HL-60 (cell line): Measurements from ENCODE around the gene PHKG2.

Source experiments
- POLR2AphosphoS5 ChIP-seq: IDR thresholded peaks from 2 replicates; pipeline ENCODE4 v1.6.1; 2012; ENCODE audit warnings: low read depth
- TF ChIP-seq, protein P1 (sequence below): IDR thresholded peaks from one replicate; pipeline ENCODE4 v1.5.1; 2011; ENCODE audit warnings: low read length, control low read depth, inconsistent platforms; ENCODE audit not compliant: insufficient read depth

DNA sequence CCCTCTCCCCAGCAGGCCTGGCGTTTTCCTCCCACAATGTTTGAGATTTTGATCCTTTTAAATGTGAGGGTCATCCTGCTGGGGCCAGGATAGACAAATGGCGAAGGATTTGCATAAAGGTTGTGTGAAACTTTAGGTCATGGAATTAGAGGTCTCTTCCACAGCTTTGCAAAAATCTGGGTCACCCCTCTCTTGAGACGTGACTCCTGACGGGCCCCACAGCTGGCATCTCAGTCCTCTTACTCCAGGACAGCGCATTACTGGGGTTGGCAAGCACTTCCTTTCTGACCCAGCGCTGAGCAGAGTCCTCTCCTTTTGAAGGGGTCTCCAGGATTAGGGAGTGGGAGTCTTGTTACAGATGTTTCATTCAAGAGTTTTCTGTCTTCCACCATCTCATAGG, 31.4 kb downstream of the PHKG2 start:
- TF ChIP-seq POLR2AphosphoS5 = no peak
- TF ChIP-seq, protein P1, sequence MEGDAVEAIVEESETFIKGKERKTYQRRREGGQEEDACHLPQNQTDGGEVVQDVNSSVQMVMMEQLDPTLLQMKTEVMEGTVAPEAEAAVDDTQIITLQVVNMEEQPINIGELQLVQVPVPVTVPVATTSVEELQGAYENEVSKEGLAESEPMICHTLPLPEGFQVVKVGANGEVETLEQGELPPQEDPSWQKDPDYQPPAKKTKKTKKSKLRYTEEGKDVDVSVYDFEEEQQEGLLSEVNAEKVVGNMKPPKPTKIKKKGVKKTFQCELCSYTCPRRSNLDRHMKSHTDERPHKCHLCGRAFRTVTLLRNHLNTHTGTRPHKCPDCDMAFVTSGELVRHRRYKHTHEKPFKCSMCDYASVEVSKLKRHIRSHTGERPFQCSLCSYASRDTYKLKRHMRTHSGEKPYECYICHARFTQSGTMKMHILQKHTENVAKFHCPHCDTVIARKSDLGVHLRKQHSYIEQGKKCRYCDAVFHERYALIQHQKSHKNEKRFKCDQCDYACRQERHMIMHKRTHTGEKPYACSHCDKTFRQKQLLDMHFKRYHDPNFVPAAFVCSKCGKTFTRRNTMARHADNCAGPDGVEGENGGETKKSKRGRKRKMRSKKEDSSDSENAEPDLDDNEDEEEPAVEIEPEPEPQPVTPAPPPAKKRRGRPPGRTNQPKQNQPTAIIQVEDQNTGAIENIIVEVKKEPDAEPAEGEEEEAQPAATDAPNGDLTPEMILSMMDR = no peak
